ENCODE measurements around the gene LCE3C.
"Not testable (repeated sequence)": the region's sequence is repeated elsewhere in the genome, so short reads cannot be mapped to it uniquely, and the experiment has no call there.

LCE3C gene

GRCh38 chr1:152599934-152600333, at the start of gene LCE3C:
Gene LCE3C (plus strand): TSS chr1:152600234. CDS start chr1:152600732, 498 bp downstream.
- no peak for DNase-seq (ENCODE audit: low read depth)

GRCh38 chr1:152565115-152565514, 34.9 kb upstream of the LCE3C start:
- DNase-seq (ENCODE audit: low read depth) = no peak

GRCh38 chr1:152565535-152566215, 34.4 kb upstream of the LCE3C start:
- no peak for DNase-seq (ENCODE audit: low read depth)

GRCh38 chr1:152566681-152567080, 33.4 kb upstream of the LCE3C start, which contains the start of gene LCE3E:
Gene LCE3E (minus strand): TSS chr1:152566780. CDS start chr1:152566208, 572 bp downstream.
- DNase-seq (ENCODE audit: low read depth) = no peak

GRCh38 chr1:152577168-152577567, 22.9 kb upstream of the LCE3C start:
- DNase-seq (ENCODE audit: low read depth) = peak; percentile 6

GRCh38 chr1:152579526-152579925, 20.5 kb upstream of the LCE3C start:
- not testable (repeated sequence) for DNase-seq (ENCODE audit: low read depth)

GRCh38 chr1:152580433-152580832, 19.6 kb upstream of the LCE3C start, which contains the start of gene LCE3D:
Gene LCE3D (minus strand): TSS chr1:152580516. CDS start chr1:152579936, 580 bp downstream.
- no peak for DNase-seq (ENCODE audit: low read depth)

- no peak for DNase-seq (ENCODE audit: low read depth)
These were observed 17.4 kb upstream of the LCE3C start for GRCh38 chr1:152582647-152583046.

GRCh38 chr1:152585586-152585985, 14.4 kb upstream of the LCE3C start:
- no peak for DNase-seq (ENCODE audit: low read depth)

GRCh38 chr1:152596986-152597385, 3.0 kb upstream of the LCE3C start:
- no peak for DNase-seq (ENCODE audit: low read depth)

- no peak for DNase-seq (ENCODE audit: low read depth)
These were observed 13.5 kb downstream of the LCE3C start, which contains the start of gene LCE3B for GRCh38 chr1:152613511-152613910. Gene LCE3B (plus strand): TSS chr1:152613811. CDS start chr1:152613811, 0 bp downstream.

- no peak for DNase-seq (ENCODE audit: low read depth)
These were observed 22.0 kb downstream of the LCE3C start for GRCh38 chr1:152621993-152622392.

- DNase-seq (ENCODE audit: low read depth) = no peak
These were observed 22.8 kb downstream of the LCE3C start, which contains the start of gene LCE3A for GRCh38 chr1:152622803-152623202. Gene LCE3A (minus strand): TSS chr1:152623103. CDS start chr1:152623103, 0 bp downstream.

GRCh38 chr1:152623203-152623844, 23.3 kb downstream of the LCE3C start:
- peak; percentile 22 for DNase-seq (ENCODE audit: low read depth)

- no peak for DNase-seq (ENCODE audit: low read depth)
These were observed 26.7 kb downstream of the LCE3C start for GRCh38 chr1:152626744-152627143.

- no peak for DNase-seq (ENCODE audit: low read depth)
These were observed 30.6 kb downstream of the LCE3C start for GRCh38 chr1:152630596-152630995.

GRCh38 chr1:152640351-152640750, 40.3 kb downstream of the LCE3C start:
- DNase-seq (ENCODE audit: low read depth) = no peak

GRCh38 chr1:152643945-152644344, 43.9 kb downstream of the LCE3C start:
- no peak for DNase-seq (ENCODE audit: low read depth)

- DNase-seq (ENCODE audit: low read depth) = no peak
These were observed 45.1 kb downstream of the LCE3C start for GRCh38 chr1:152645146-152645545.

GRCh38 chr1:152646656-152647055, 46.6 kb downstream of the LCE3C start:
- DNase-seq (ENCODE audit: low read depth) = no peak
